GM12878 (cell line): ENCODE measurements around the gene TEKT2. TPM values are rescaled to one million over a fixed set of nuclear protein-coding genes. Genes with fewer than 3 reads are reported as not detected.
A peak's percentile ranks its signal among the peaks of the same experiment; 100 is the strongest.

ENCODE experiments used
- ATAC-seq: fragments of 200-7000 bp; cut with Tn5 transposase; 3 replicates; pipeline ENCODE4 v1.9.1; 2020; ENCODE audit warnings: mild to moderate bottlenecking, moderate library complexity
- BruUV-seq: library from RNA; stranded (reverse); fragments of 400-500 nt; replicated peaks from 2 replicates; lab custom pipeline; 2021; lab: Mats Ljungman, UMichigan
- CTCF ChIA-PET: fragments of 300-600 bp; sonication (Branson Sonifier 250); formaldehyde crosslinking; extraction: SDS; loops from one replicate; lab custom pipeline; 2021; ENCODE audit warnings: inconsistent platforms; lab: Yijun Ruan, JAX
- POLR2A ChIA-PET: fragments of 350-600 bp; formaldehyde crosslinking; extraction: SDS; loops from one replicate; lab custom pipeline; 2021; ENCODE audit warnings: inconsistent platforms; lab: Charles Lee
- RAD21 ChIA-PET: fragments of 300-600 bp; sonication (Branson Sonifier 250); formaldehyde crosslinking; loops from one replicate; lab custom pipeline; 2023; ENCODE audit warnings: antibody characterized with exemption; ENCODE audit not compliant: unreplicated experiment; lab: Charles Lee
- SMC1A ChIA-PET: fragments of 300-600 bp; sonication (Branson Sonifier 250); formaldehyde crosslinking; loops from one replicate; lab custom pipeline; 2023; ENCODE audit not compliant: unreplicated experiment, uncharacterized antibody; lab: Charles Lee
- DNase-seq: peaks from one replicate; pipeline ENCODE4 v3.0.0-alpha.2; 2011; ENCODE audit warnings: low read depth, low spot score
- FAIRE-seq: peaks from 3 replicates; lab custom pipeline; 2011; peaks lifted over from hg19 to GRCh38; lab: Jason Lieb, UNC
- H2AFZ ChIP-seq: 2 replicates; pipeline ENCODE4 v1.6.0; 2011; ENCODE audit warnings: low read depth, low read length, control low read depth; ENCODE audit not compliant: control insufficient read depth
- H3K27ac ChIP-seq: 2 replicates; pipeline ENCODE4 v1.5.1; 2011; ENCODE audit warnings: control low read depth; ENCODE audit not compliant: control insufficient read depth, insufficient read depth
- H3K27me3 ChIP-seq, 2 experiments: replicated peaks in 1 of 2; 2 replicates each; pipeline versions ENCODE4 v1.6.0 to v1.6.1; 2011; ENCODE audit warnings: low read length in 1 of 2; ENCODE audit not compliant: control insufficient read depth in 2 of 2, insufficient read depth in 2 of 2
- H3K36me3 ChIP-seq, 2 experiments: 2 replicates each; pipeline ENCODE4 v1.5.1; 2011; ENCODE audit warnings: low read length in 1 of 2; ENCODE audit not compliant: control insufficient read depth in 2 of 2, insufficient read depth in 2 of 2
- H3K4me1 ChIP-seq: 2 replicates; pipeline ENCODE4 v1.6.1; 2011; ENCODE audit warnings: mild to moderate bottlenecking, low read length, moderate library complexity, mixed read lengths; ENCODE audit not compliant: control insufficient read depth, insufficient read depth
- H3K4me2 ChIP-seq: 2 replicates; pipeline ENCODE4 v1.6.0; 2011; ENCODE audit warnings: control low read depth; ENCODE audit not compliant: control insufficient read depth, insufficient read depth
- H3K4me3 ChIP-seq: fragments of 200-600 bp; sonication (generic); 2 replicates; pipeline ENCODE4 v1.5.1; 2016
- H3K79me2 ChIP-seq: 2 replicates; pipeline ENCODE4 v1.6.0; 2011; ENCODE audit warnings: low read length; ENCODE audit not compliant: control insufficient read depth, insufficient read depth
- H3K9ac ChIP-seq: 2 replicates; pipeline ENCODE4 v1.8.0; 2011; ENCODE audit warnings: low read length, control low read depth, mixed read lengths; ENCODE audit not compliant: control insufficient read depth, insufficient read depth
- H3K9me3 ChIP-seq: replicated peaks from 3 replicates; pipeline ENCODE4 v1.5.1; 2011; ENCODE audit warnings: mild to moderate bottlenecking, low read length; ENCODE audit not compliant: control insufficient read depth, insufficient read depth
- H4K20me1 ChIP-seq: 2 replicates; pipeline ENCODE4 v1.6.0; 2011; ENCODE audit not compliant: control insufficient read depth, insufficient read depth
- BMI1 ChIP-seq: fragments of 450-650 bp; IDR thresholded peaks from 2 replicates; pipeline ENCODE4 v1.6.1; 2016; ENCODE audit warnings: mild to moderate bottlenecking, moderate library complexity, borderline replicate concordance
- CBFB ChIP-seq: IDR thresholded peaks from 2 replicates; pipeline ENCODE4 v1.6.1; 2016; ENCODE audit warnings: antibody characterized with exemption, low read depth
- CHD1 ChIP-seq: IDR thresholded peaks from 2 replicates; pipeline ENCODE4 v1.6.1; 2012; ENCODE audit warnings: low read depth, low read length, improper control_type of control experiment
- ESRRA ChIP-seq: IDR thresholded peaks from 2 replicates; pipeline ENCODE4 v1.6.1; 2012; ENCODE audit warnings: mild to moderate bottlenecking, low read length, improper control_type of control experiment
- ETV6 ChIP-seq, 2 experiments: fragments of 450-650 bp in 1 of 2; IDR thresholded peaks in 1 of 2; conservative IDR thresholded peaks in 1 of 2; 2 replicates each; pipeline ENCODE4 v1.6.1; 2014; ENCODE audit warnings: antibody characterized with exemption in 1 of 2, borderline replicate concordance in 1 of 2, low read depth in 1 of 2, mild to moderate bottlenecking in 1 of 2, moderate library complexity in 1 of 2
- IKZF1 ChIP-seq: fragments of 450-650 bp; conservative IDR thresholded peaks from 2 replicates; pipeline ENCODE4 v1.6.1; 2017; ENCODE audit warnings: antibody characterized with exemption, mild to moderate bottlenecking
- NKRF ChIP-seq: fragments of 450-650 bp; conservative IDR thresholded peaks from 2 replicates; pipeline ENCODE4 v1.6.1; 2017; ENCODE audit warnings: mild to moderate bottlenecking, moderate library complexity
- PAX5 ChIP-seq: IDR thresholded peaks from 2 replicates; pipeline ENCODE4 v1.6.1; 2011; ENCODE audit warnings: low read depth, low read length, borderline replicate concordance
- PKNOX1 ChIP-seq: fragments of 450-650 bp; IDR thresholded peaks from 2 replicates; pipeline ENCODE4 v1.6.1; 2016; ENCODE audit warnings: mild to moderate bottlenecking
- POLR2AphosphoS5 ChIP-seq: IDR thresholded peaks from 2 replicates; pipeline ENCODE4 v1.6.1; 2011; ENCODE audit warnings: mild to moderate bottlenecking, low read length, inconsistent platforms
- RELA ChIP-seq: fragments of 450-650 bp; IDR thresholded peaks from 2 replicates; pipeline ENCODE4 v1.8.0; 2014; ENCODE audit warnings: borderline replicate concordance; ENCODE audit not compliant: partially characterized antibody
- STAT1 ChIP-seq: fragments of 450-650 bp; conservative IDR thresholded peaks from 2 replicates; pipeline ENCODE4 v1.6.1; 2014; ENCODE audit warnings: antibody characterized with exemption, mild to moderate bottlenecking
- ZBTB4 ChIP-seq: fragments of 450-650 bp; formaldehyde crosslinking; IDR thresholded peaks from 2 replicates; pipeline ENCODE4 v1.4.0; 2022; ENCODE audit warnings: mild to moderate bottlenecking, moderate library complexity
- in situ Hi-C: fragments of 300-500 bp; cut with MboI; formaldehyde crosslinking; loops from 9 replicates; pipeline ENCODE4 v1.14.3; 2018; ENCODE audit warnings: mixed read lengths
- intact Hi-C: fragments of 100-400 bp; cut with micrococcal nuclease; formaldehyde crosslinking; loops from one replicate; pipeline ENCODE4 v1.14.2; 2022; ENCODE audit not compliant: unreplicated experiment
- polyA plus RNA-seq, 11 experiments: library from polyadenylated mRNA; depleted of rRNA in 4 of 11; unstranded in 6 of 11; stranded (reverse) in 5 of 11; fragments of >200 nt; fragmentation: Nextera tagmentation in 4 of 11; fragmentation: Illumina TruSeq in 1 of 11; extraction: Ambion mirVana in 4 of 11; extraction: Trizol in 1 of 11; gene quantifications; 1 replicate in 1 of 11; 2 replicates in 10 of 11; pipeline versions ENCODE4 v1.2.1 to v1.2.3, GENCODE V29; 2011 to 2016; ENCODE audit warnings: inconsistent platforms in 2 of 11, missing spikeins in 2 of 11, low read depth in 1 of 11
- total RNA-seq, 4 experiments: library from RNA; depleted of rRNA in 3 of 4; stranded (reverse); fragments of >200 nt in 3 of 4; fragmentation: Illumina TruSeq in 1 of 4; extraction: Trizol in 1 of 4; gene quantifications; 2 replicates each; pipeline versions ENCODE4 v1.2.1 to v1.2.3, GENCODE V29; 2013 to 2021
- TF ChIP-seq, protein P1 (sequence below): fragments of 450-650 bp; IDR thresholded peaks from 2 replicates; pipeline ENCODE4 v1.6.1; 2018; ENCODE audit warnings: borderline replicate concordance, mild to moderate bottlenecking; ENCODE audit not compliant: partially characterized antibody

The TEKT2 gene
- total and polyA plus RNA-seq, 10 of the 15 experiments (the other 5 are each of a cell fraction or from before 2014, with no cell fraction given) = 0.07 to 0.13 TPM; not detected in 8

GRCh38 chr1:36053978-36054377 lies 29.9 kb upstream of the TEKT2 start:
- H3K27ac ChIP-seq = no peak overlapping the region
- in situ Hi-C loops (no loop called here), intact Hi-C loops (no loop called here)
- no TSS peak for BruUV-seq
- ChIA-PET RAD21 (interaction anchor here (0.6 to 1.5 kb wide), 2 partner anchors 31 to 152 kb away, joined by 3 read pairs; no protein-coding TSS in a partner anchor), CTCF (interaction anchor here (1.0 kb wide), 1 partner anchor 9 kb away, joined by 3 read pairs; no protein-coding TSS in a partner anchor), SMC1A (no interaction called here), POLR2A (interaction anchor here (0.6 kb wide), 1 partner anchor 419 kb away, joined by 3 read pairs; no protein-coding TSS in a partner anchor)
- peak; percentile 74 for FAIRE-seq
- H3K79me2 ChIP-seq = no peaks in the 10 kb centered on the region
- no peak for DNase-seq
- no peak overlapping the region for H2AFZ ChIP-seq
- no peak overlapping the region for H3K4me3 ChIP-seq
- no peak for ATAC-seq
- H3K4me1 ChIP-seq = no peaks in the 10 kb centered on the region
- H3K27me3 ChIP-seq = no peaks in the 10 kb centered on the region
- no peak overlapping the region for H3K4me2 ChIP-seq
- no peak overlapping the region for H3K9ac ChIP-seq
- no peaks in the 10 kb centered on the region for H3K36me3 ChIP-seq
- H3K9me3 ChIP-seq = no peaks in the 10 kb centered on the region
- no peaks in the 10 kb centered on the region for H4K20me1 ChIP-seq
- TF ChIP-seq PKNOX1 (no peak), BMI1 (no peak), RELA (no peak), PAX5 (no peak), CHD1 (no peak), ZBTB4 (CRISPR knock-in tag) (no peak), NKRF (no peak), STAT1 (no peak), POLR2AphosphoS5 (no peak), CBFB (no peak), ETV6 (conservative IDR thresholded peaks at IDR 0.05 in 1 of 2, IDR thresholded peaks at IDR 0.05 in 1 of 2; ENCODE audit: borderline replicate concordance in 1 of 2, low read depth in 1 of 2) (no peak), ESRRA (no peak), IKZF1 (no peak)
- TF ChIP-seq, protein P1, sequence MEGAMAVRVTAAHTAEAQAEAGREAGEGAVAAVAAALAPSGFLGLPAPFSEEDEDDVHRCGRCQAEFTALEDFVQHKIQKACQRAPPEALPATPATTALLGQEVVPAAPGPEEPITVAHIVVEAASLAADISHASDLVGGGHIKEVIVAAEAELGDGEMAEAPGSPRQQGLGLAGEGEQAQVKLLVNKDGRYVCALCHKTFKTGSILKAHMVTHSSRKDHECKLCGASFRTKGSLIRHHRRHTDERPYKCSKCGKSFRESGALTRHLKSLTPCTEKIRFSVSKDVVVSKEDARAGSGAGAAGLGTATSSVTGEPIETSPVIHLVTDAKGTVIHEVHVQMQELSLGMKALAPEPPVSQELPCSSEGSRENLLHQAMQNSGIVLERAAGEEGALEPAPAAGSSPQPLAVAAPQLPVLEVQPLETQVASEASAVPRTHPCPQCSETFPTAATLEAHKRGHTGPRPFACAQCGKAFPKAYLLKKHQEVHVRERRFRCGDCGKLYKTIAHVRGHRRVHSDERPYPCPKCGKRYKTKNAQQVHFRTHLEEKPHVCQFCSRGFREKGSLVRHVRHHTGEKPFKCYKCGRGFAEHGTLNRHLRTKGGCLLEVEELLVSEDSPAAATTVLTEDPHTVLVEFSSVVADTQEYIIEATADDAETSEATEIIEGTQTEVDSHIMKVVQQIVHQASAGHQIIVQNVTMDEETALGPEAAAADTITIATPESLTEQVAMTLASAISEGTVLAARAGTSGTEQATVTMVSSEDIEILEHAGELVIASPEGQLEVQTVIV = no peak
